ENCODE data around the gene DOCK3.

DOCK3 gene

DNA sequence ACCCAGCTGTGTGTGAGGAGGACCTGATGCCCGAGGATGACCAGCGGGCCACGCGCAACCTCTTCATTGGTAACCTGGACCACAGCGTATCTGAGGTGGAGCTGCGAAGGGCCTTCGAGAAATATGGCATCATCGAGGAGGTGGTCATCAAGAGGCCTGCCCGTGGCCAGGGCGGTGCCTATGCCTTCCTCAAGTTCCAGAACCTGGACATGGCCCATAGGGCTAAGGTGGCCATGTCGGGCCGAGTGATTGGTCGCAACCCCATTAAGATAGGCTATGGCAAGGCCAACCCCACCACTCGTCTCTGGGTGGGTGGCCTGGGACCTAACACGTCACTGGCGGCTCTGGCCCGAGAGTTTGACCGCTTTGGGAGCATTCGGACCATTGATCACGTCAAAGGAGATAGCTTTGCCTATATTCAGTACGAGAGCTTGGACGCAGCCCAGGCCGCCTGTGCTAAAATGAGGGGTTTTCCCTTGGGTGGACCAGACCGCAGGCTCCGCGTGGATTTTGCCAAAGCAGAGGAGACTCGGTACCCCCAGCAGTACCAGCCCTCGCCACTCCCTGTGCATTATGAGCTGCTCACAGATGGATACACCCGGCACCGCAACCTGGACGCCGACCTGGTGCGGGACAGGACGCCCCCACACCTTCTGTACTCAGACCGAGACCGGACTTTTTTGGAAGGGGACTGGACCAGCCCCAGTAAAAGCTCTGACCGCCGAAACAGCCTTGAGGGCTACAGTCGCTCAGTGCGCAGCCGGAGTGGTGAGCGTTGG is 717.8 kb downstream of the DOCK3 start:
- DNase-seq (ENCODE audit: insufficient read length): no peak
- TF ChIP-seq POLR2AphosphoS5 (IDR thresholded peaks at IDR 0.05; ENCODE audit: low read depth, low read length) (peak; percentile 19; the same call in 1 of the 2 replicates), TAF1 (IDR thresholded peaks at IDR 0.05; ENCODE audit: borderline replicate concordance, low read depth, low read length) (no peak)
- FAIRE-seq: no peak

DNA sequence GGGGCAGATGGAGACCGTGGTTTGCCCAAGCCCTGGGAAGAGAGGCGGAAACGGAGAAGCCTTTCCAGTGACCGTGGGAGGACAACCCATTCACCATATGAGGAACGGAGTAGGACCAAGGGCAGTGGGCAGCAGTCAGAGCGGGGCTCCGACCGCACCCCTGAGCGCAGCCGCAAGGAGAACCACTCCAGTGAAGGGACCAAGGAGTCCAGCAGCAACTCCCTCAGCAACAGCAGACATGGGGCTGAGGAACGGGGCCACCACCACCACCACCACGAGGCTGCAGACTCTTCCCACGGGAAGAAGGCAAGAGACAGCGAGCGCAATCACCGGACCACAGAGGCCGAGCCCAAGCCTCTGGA is 718.4 kb downstream of the DOCK3 start:
- FAIRE-seq (no peak), DNase-seq (ENCODE audit: insufficient read length) (no peak)
- no peak for TF ChIP-seq POLR2AphosphoS5 (IDR thresholded peaks at IDR 0.05; ENCODE audit: low read depth, low read length)
- no peak for TF ChIP-seq TAF1 (IDR thresholded peaks at IDR 0.05; ENCODE audit: borderline replicate concordance, low read depth, low read length)
- TF ChIP-seq POLR2A (IDR thresholded peaks at IDR 0.05; ENCODE audit: low read depth, low read length): no peak; the same call in 1 of the 2 replicates

DNA sequence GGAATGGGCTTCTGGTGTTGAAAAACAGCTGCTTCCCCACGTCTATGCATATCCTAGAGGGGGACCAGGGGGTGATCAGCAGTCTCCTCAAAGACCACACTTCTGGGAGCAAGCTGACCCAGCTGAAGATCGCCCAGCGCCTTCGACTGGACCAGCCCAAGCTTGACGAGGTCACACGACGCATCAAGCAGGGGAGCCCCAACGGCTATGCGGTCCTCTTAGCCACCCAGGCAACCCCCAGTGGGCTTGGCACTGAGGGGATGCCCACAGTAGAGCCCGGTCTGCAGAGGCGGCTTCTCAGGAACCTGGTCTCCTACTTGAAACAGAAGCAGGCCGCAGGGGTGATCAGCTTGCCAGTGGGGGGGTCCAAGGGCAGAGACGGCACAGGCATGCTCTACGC is 718.8 kb downstream of the DOCK3 start:
- DNase-seq (ENCODE audit: insufficient read length): no peak
- FAIRE-seq: no peak
- TF ChIP-seq TAF1 (IDR thresholded peaks at IDR 0.05; ENCODE audit: borderline replicate concordance, low read depth, low read length) (no peak), POLR2AphosphoS5 (IDR thresholded peaks at IDR 0.05; ENCODE audit: low read depth, low read length) (no peak; the same call in 1 of the 2 replicates), POLR2A (IDR thresholded peaks at IDR 0.05; ENCODE audit: low read depth, low read length) (no peak)

DNA sequence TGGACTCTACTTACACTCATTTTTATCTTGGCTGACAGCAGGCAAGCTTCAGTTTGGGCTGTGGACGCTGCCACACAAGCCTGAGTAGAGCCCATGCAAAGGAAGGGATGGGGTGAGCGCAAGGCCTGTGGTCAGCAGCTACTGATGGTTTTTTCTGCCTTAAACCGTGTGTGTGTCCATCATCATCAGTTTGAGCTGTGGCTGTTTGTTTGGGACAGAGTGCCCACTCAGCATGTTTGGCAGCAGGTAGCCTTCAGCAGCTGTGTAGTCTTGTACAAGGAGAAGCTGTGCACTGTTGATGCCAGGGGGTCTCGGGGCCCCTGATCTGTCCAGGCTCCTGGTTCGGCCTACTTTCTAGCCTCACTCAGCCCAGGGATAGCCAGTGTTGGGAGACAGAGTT is 719.8 kb downstream of the DOCK3 start:
- no peak for DNase-seq (ENCODE audit: insufficient read length)
- TF ChIP-seq POLR2AphosphoS5 (IDR thresholded peaks at IDR 0.05; ENCODE audit: low read depth, low read length) (no peak), POLR2A (IDR thresholded peaks at IDR 0.05; ENCODE audit: low read depth, low read length) (no peak), TAF1 (IDR thresholded peaks at IDR 0.05; ENCODE audit: borderline replicate concordance, low read depth, low read length) (no peak)
- no peak for FAIRE-seq

DNA sequence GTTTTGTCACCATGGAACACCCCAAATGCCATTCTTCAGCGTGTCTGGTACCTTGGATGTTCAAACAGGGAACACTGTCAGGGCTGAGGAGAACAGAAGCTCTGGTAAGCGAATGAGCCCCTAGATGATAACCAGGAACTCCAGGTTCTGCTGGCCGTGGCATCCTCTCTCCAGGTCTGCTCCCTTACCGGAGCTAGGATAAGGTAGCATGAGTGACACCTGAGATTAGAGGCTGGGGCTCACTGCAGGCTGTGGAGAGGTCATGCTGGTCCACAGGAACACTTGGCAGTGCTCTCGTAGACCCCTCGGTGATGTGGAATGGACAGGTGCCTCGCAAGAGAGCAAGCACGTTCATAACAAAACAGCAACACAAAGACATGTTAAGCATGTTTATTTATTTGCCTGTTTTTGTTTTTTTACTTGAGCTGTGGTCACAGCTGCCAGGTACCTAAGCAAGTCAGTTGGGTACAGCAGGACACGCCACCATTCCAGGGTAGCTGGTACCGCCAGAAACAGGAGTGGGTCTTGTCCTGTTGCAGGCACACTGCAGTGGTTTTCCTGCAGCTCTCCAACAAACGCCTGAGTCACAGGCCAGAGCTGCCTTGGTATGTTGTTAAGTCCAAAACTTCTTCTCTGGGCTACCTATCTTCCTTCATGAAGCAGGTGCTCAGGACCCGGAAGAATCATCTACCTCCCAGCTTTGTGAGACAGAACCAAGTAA is 720.9 kb downstream of the DOCK3 start:
- no peak for DNase-seq (ENCODE audit: insufficient read length)
- peak; percentile 78 for TF ChIP-seq POLR2AphosphoS5 (IDR thresholded peaks at IDR 0.05; ENCODE audit: low read depth, low read length)
- TF ChIP-seq TAF1 (IDR thresholded peaks at IDR 0.05; ENCODE audit: borderline replicate concordance, low read depth, low read length): no peak
- peak; percentile 33 for TF ChIP-seq POLR2A (IDR thresholded peaks at IDR 0.05; ENCODE audit: low read depth, low read length)
- no peak for FAIRE-seq

DNA sequence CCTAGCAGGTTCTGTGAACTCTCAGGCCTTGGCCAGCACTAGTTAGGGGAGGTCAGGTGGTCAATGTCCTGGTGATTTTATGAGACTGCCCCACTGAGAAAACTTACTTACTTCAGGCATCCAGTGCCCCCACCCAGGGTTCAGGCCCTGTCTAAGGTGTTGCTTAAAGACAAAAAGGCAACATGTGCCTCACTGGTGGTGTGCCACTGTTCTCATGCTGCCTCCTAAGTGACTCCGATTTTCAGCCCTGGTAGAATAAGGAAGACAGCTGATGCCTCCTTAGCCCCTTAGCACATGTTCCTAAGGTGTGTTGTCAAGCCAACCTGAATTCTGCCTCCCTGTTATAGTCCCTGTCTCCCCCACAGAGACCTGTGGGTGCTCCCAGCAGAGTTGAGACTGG is 721.7 kb downstream of the DOCK3 start:
- FAIRE-seq (no peak), DNase-seq (ENCODE audit: insufficient read length) (no peak)
- TF ChIP-seq POLR2A (IDR thresholded peaks at IDR 0.05; ENCODE audit: low read depth, low read length): 0 out of 2 replicates have a peak, but pooled peaks have one; percentile 18
- no peak; the same call in none of the 2 replicates for TF ChIP-seq POLR2AphosphoS5 (IDR thresholded peaks at IDR 0.05; ENCODE audit: low read depth, low read length)
- TF ChIP-seq TAF1 (IDR thresholded peaks at IDR 0.05; ENCODE audit: borderline replicate concordance, low read depth, low read length): no peak

DNA sequence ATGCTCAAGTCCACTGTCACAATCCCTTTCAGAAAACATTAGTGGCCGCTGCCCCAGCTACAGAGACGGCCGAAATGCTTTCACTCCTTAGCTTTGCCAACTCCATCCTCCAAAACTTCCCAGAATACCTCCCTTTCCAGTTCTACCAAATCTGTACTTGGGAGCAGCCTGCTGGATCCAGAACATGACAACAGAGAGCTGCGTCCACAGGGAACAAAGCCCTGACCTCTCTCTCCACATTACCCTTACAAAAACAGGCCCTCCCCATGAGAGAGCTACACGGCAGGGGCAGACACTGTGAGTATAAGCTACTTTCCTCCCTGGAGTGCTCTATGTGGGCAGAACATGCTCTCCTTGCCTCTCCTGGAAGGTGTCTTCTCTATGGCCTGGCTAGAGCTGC is 722.7 kb downstream of the DOCK3 start:
- TF ChIP-seq POLR2AphosphoS5 (IDR thresholded peaks at IDR 0.05; ENCODE audit: low read depth, low read length) (no peak), TAF1 (IDR thresholded peaks at IDR 0.05; ENCODE audit: borderline replicate concordance, low read depth, low read length) (no peak), POLR2A (IDR thresholded peaks at IDR 0.05; ENCODE audit: low read depth, low read length) (no peak)
- DNase-seq (ENCODE audit: insufficient read length) (no peak), FAIRE-seq (no peak)

DNA sequence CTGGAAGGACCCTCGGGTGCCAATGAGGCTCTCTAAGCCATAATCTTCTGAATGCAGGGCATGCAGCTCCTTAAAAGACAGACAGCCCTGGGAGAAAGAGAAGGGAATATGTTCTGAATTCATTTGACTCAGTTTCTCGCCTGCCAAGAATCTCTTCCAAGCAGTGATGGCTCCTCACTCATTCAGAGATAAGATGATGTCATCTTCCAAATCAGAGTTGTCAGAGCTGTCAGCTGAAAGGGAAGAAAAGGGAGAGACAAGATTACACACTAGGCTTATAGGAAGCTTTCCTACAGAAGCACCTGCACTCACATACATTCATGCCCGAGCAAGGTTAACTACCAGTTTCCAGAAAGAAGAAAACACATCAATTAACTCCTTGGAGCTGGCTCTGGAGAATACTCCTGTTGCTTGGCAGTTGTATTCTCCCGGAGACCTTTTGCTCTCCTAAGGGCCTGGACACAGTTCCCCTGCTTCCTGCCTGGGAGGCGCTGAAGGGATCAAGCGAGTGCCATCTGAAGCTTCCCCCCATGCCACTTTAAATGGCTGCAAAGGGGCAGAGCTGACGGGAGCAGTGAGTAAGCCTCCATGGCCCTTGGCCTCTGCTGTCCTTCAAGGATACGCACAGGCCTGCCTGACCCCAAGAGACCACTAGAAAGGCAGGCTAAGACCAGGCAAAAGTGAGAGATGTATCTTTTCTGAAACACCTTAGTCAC is 724.0 kb downstream of the DOCK3 start:
- FAIRE-seq: no peak
- TF ChIP-seq POLR2AphosphoS5 (IDR thresholded peaks at IDR 0.05; ENCODE audit: low read depth, low read length): no peak
- no peak for TF ChIP-seq POLR2A (IDR thresholded peaks at IDR 0.05; ENCODE audit: low read depth, low read length)
- TF ChIP-seq TAF1 (IDR thresholded peaks at IDR 0.05; ENCODE audit: borderline replicate concordance, low read depth, low read length): no peak
- no peak for DNase-seq (ENCODE audit: insufficient read length)

DNA sequence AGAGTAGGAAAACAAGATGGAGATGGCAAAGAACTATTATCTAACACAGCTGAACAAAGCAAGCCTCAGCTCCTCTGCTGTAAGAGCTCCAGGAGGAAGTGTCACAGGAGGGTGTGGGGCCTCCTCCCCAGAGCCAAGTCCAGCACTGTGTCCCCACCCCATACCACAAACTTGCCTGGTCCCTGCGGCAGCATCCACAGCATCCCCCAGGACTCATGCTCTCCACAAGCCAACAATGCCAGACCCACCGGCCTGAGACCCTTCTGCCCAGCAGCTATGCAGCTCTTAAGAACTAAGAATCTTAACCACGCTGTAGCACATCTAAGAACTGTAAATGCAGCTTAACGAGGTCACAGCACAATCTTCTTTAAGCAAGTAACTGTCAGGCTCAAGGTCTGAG is 725.4 kb downstream of the DOCK3 start:
- DNase-seq (ENCODE audit: insufficient read length) (no peak), FAIRE-seq (no peak)
- TF ChIP-seq POLR2AphosphoS5 (IDR thresholded peaks at IDR 0.05; ENCODE audit: low read depth, low read length) (no peak), POLR2A (IDR thresholded peaks at IDR 0.05; ENCODE audit: low read depth, low read length) (no peak), TAF1 (IDR thresholded peaks at IDR 0.05; ENCODE audit: borderline replicate concordance, low read depth, low read length) (no peak)

DNA sequence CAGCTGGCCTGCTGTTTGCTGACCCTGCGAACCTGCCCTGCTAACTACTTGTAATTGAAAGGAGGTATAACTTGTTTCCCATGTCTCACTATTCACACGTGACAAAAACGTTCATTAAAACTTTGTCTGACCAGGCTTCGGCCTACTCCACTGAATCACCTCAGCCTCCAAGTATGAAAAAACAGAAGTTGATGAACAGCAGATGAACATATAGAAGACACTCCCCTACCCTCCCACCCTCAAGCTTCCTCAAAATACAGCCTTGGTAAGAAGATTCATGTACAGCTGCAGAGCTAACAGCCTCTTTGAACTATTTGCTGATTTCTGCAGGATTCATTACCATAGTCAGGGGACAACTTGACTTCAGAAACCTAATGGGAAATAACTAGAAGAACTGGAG is 727.0 kb downstream of the DOCK3 start:
- DNase-seq (ENCODE audit: insufficient read length) (no peak), FAIRE-seq (no peak)
- TF ChIP-seq POLR2AphosphoS5 (IDR thresholded peaks at IDR 0.05; ENCODE audit: low read depth, low read length): no peak
- TF ChIP-seq TAF1 (IDR thresholded peaks at IDR 0.05; ENCODE audit: borderline replicate concordance, low read depth, low read length): no peak

DNA sequence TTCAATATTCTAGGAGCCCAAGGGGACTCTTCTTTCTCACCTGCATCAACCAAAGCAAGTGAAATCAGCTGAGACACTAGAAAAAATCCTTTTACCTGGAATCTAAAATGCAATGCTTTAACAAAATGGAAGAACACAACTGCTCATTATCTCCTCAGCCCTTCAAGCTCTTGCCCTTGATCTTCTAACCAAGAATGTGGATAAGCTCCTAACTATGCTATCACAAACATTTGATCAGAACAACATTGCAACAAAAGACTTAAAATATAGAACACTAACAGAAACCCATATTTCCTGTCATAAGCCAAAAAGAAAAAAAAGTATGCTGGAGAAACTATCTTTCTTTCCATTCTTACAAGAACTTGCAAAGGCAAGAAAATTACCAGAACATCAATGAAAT is 728.9 kb downstream of the DOCK3 start:
- DNase-seq (ENCODE audit: insufficient read length): no peak
- no peak for FAIRE-seq
- TF ChIP-seq TAF1 (IDR thresholded peaks at IDR 0.05; ENCODE audit: borderline replicate concordance, low read depth, low read length): no peak
- TF ChIP-seq POLR2AphosphoS5 (IDR thresholded peaks at IDR 0.05; ENCODE audit: low read depth, low read length): no peak
- TF ChIP-seq POLR2A (IDR thresholded peaks at IDR 0.05; ENCODE audit: low read depth, low read length): no peak
